ENCODE measurements around the gene MLIP.

DNA sequence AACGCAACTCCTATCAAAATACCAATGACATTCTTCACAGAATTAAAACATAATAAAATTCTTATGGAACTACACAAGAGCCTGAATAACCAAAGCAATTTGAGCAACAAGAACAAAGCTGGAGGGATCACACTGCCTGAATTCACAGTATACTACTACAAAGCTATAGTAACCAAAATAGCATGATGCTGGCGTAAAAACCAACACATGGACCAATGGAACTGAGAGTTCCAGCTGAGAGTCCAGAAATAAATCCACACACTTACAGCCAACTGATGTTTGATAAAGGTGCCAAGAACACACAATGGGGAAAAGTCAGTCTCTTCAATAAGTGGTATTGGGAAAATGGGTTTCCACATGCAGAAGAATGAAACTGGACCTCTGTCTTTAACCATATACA is 6.9 kb downstream of the MLIP start:
- TF ChIP-seq POLR2AphosphoS5 (IDR thresholded peaks at IDR 0.05; ENCODE audit: low read depth): no peak
- TF ChIP-seq CTCF (IDR thresholded peaks at IDR 0.05; ENCODE audit: insufficient read depth, low read length): no peak
